ENCODE measurements around the gene B2M. TPM values are rescaled to one million over a fixed set of nuclear protein-coding genes. Genes with fewer than 3 reads are reported as not detected.
"Not testable (repeated sequence)": the region's sequence is repeated elsewhere in the genome, so short reads cannot be mapped to it uniquely, and the experiment has no call there.

Gene B2M
- total RNA-seq, 1 donor from 2014 or later: 3,395 TPM

DNA sequence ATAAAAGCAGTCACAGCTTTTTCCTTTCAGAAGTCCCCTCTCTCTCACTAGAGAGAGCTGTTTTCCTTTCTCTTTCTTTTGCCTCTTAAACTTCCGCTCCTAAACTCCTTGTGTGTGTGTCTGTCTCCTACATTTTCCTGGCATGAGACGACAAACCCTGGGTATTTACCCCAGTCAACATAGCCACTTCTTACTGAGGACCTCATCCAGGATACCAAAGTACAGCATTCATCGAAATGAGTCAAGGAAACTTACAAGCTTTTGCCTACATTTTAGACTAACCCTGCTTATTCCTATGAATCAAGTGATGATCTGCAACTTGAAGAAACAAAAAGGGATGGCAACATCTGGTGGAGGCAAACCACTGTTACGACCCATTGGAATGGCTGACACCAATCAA is 16.9 kb upstream of the B2M start:
- no peaks in the 10 kb centered on the region for H3K36me3 ChIP-seq
- H3K27ac ChIP-seq: no peak overlapping the region
- H3K4me1 ChIP-seq: no peaks in the 10 kb centered on the region
- no peak overlapping the region for H3K4me3 ChIP-seq
- no peak for DNase-seq (ENCODE audit: low spot score in 2 of 2)
- intact Hi-C loops (cut with DNase I): no loop called here
- TF ChIP-seq, protein P1, sequence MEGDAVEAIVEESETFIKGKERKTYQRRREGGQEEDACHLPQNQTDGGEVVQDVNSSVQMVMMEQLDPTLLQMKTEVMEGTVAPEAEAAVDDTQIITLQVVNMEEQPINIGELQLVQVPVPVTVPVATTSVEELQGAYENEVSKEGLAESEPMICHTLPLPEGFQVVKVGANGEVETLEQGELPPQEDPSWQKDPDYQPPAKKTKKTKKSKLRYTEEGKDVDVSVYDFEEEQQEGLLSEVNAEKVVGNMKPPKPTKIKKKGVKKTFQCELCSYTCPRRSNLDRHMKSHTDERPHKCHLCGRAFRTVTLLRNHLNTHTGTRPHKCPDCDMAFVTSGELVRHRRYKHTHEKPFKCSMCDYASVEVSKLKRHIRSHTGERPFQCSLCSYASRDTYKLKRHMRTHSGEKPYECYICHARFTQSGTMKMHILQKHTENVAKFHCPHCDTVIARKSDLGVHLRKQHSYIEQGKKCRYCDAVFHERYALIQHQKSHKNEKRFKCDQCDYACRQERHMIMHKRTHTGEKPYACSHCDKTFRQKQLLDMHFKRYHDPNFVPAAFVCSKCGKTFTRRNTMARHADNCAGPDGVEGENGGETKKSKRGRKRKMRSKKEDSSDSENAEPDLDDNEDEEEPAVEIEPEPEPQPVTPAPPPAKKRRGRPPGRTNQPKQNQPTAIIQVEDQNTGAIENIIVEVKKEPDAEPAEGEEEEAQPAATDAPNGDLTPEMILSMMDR (IDR thresholded peaks at IDR 0.05): no peak
- H3K27me3 ChIP-seq: no peaks in the 10 kb centered on the region
- no peaks in the 10 kb centered on the region for H3K9me3 ChIP-seq

- intact Hi-C loops (cut with DNase I): no loop called here
- H3K27me3 ChIP-seq: no peaks in the 10 kb centered on the region
- H3K9me3 ChIP-seq: peaks cover 0 to 3% of the 10 kb centered on the region in 2 donors
- no peak overlapping the region for H3K4me3 ChIP-seq
- no peak for DNase-seq (ENCODE audit: low spot score in 2 of 2)
- H3K27ac ChIP-seq: no peak overlapping the region
- TF ChIP-seq, protein P1 (IDR thresholded peaks at IDR 0.05): no peak
- no peaks in the 10 kb centered on the region for H3K36me3 ChIP-seq
- H3K4me1 ChIP-seq: no peaks in the 10 kb centered on the region
These were observed 16.0 kb upstream of the B2M start for GRCh38 chr15:44695294-44695693.

DNA sequence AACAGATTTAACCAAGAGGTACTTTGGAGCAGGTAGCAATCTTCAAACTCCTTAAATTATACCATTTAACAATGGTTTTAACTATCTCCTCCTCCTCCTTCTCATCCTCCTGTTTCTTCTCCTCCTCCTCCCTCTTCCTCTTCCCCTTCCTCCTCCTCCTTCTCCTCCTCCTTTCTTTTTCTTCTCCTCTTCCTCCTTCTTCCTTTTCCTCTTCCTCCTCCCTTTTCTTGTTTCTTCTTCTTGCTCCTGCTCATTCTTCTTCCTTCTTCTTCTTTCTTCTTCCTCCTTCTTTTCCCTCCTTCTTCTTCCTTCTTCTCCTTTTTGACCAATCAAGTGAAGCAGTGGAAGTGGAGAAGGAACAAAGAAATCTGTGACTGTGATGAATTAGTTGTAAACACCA is 14.3 kb upstream of the B2M start:
- H3K27ac ChIP-seq: no peak overlapping the region
- intact Hi-C loops (cut with DNase I): no loop called here
- TF ChIP-seq, protein P1 (IDR thresholded peaks at IDR 0.05): no peak
- DNase-seq (ENCODE audit: low spot score in 2 of 2): no peak
- H3K4me1 ChIP-seq: no peaks in the 10 kb centered on the region
- H3K9me3 ChIP-seq: peaks cover 0 to 5% of the 10 kb centered on the region in 2 donors
- H3K36me3 ChIP-seq: no peaks in the 10 kb centered on the region
- no peaks in the 10 kb centered on the region for H3K27me3 ChIP-seq
- H3K4me3 ChIP-seq: no peak overlapping the region

GRCh38 chr15:44698641-44699040 is 12.7 kb upstream of the B2M start:
- TF ChIP-seq, protein P1 (IDR thresholded peaks at IDR 0.05): no peak
- Histone ChIP-seq H3K9me3 (peaks cover 3 to 5% of the 10 kb centered on the region in 2 donors), H3K4me3 (no peak overlapping the region), H3K27ac (no peak overlapping the region), H3K4me1 (no peaks in the 10 kb centered on the region), H3K36me3 (no peaks in the 10 kb centered on the region), H3K27me3 (no peaks in the 10 kb centered on the region)
- intact Hi-C loops (cut with DNase I): no loop called here
- DNase-seq (ENCODE audit: low spot score in 2 of 2): no peak

DNA sequence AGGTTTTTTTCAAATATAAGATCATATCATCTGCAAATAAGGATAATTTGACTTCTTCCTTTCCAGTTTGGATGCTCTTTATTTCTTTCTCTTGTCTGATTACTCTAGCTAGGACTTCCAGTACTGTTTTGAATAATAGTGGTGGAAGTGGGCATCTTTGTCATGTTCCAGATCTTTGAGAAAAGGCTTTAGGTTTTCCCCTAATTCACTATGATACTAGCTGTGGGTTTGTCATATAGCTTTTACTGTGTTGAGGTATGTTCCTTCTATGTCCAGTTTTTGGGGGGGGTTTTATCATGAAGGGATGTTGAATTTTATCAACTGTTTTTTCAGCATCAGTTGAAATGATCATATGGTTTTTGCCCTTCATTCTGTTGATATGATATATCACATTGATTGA is 10.6 kb upstream of the B2M start:
- H3K27ac ChIP-seq; H3K4me3 ChIP-seq; H3K9me3 ChIP-seq; H3K4me1 ChIP-seq; H3K27me3 ChIP-seq; DNase-seq (ENCODE audit: low spot score in 2 of 2); intact Hi-C loops (cut with DNase I); H3K36me3 ChIP-seq: not testable (repeated sequence)

DNA sequence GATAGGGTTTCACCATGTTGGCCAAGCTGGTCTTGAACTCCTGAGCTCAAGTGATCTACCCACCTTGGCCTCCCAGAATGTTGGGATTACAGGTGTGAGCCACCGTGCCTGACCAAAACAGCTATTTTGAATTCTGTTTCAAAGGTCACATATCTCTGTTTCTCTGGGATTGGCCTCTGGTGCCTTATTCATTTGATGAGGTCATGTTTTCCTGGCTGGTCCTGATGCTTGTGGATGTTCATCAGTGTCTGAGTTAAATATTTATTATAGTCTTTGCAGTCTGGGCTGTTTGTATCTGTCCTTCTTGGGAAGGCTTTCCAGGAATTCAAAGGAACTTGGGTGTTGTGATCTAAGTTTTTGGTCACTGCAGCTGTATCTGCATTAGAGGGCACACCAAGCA is 5.3 kb upstream of the B2M start:
- Histone ChIP-seq H3K36me3 (no peaks in the 10 kb centered on the region), H3K4me1 (no peaks in the 10 kb centered on the region), H3K9me3 (peaks cover 0 to 3% of the 10 kb centered on the region in 2 donors), H3K4me3 (no peak overlapping the region), H3K27me3 (no peaks in the 10 kb centered on the region), H3K27ac (no peak overlapping the region)
- intact Hi-C loops (cut with DNase I): no loop called here
- TF ChIP-seq, protein P1 (IDR thresholded peaks at IDR 0.05): no peak
- no peak for DNase-seq (ENCODE audit: low spot score in 2 of 2)

Data from ascending aorta (tissue), 2 donors.